NCI-H146 (cell line): ENCODE data around the gene RNU1-2.
"Not testable (repeated sequence)": the region's sequence is repeated elsewhere in the genome, so short reads cannot be mapped to it uniquely, and the experiment has no call there.

ENCODE experiments used
- DNase-seq: peaks from one replicate; lab custom pipeline; 2025; lab: John Stamatoyannopoulos, UW

The RNU1-2 gene

GRCh38 chr1:16888860-16889816, 6.6 kb upstream of the RNU1-2 start:
- no peak for DNase-seq

- not testable (repeated sequence) for DNase-seq
Measured at GRCh38 chr1:16890539-16891021, 5.2 kb upstream of the RNU1-2 start.

GRCh38 chr1:16891057-16891456, 4.7 kb upstream of the RNU1-2 start:
- not testable (repeated sequence) for DNase-seq

- not testable (repeated sequence) for DNase-seq
Measured at GRCh38 chr1:16892978-16893525, 2.7 kb upstream of the RNU1-2 start.

GRCh38 chr1:16893796-16894195, 2.0 kb upstream of the RNU1-2 start:
- DNase-seq, result not testable (repeated sequence)

GRCh38 chr1:16894338-16894737, 1.4 kb upstream of the RNU1-2 start:
- not testable (repeated sequence) for DNase-seq

GRCh38 chr1:16895233-16895597, 565 bp upstream of the RNU1-2 start:
- DNase-seq, result not testable (repeated sequence)

GRCh38 chr1:16896316-16897055, 706 bp downstream of the RNU1-2 start:
- DNase-seq, result peak; percentile 77

GRCh38 chr1:16897653-16898052, 1.9 kb downstream of the RNU1-2 start:
- DNase-seq, result not testable (repeated sequence)

GRCh38 chr1:16898298-16898697, 2.5 kb downstream of the RNU1-2 start:
- DNase-seq, result not testable (repeated sequence)

GRCh38 chr1:16899020-16899419, 3.2 kb downstream of the RNU1-2 start:
- DNase-seq, result not testable (repeated sequence)

- DNase-seq, result no peak
Measured at GRCh38 chr1:16900751-16901150, 5.0 kb downstream of the RNU1-2 start.

- not testable (repeated sequence) for DNase-seq
Measured at GRCh38 chr1:16901371-16901770, 5.6 kb downstream of the RNU1-2 start.

- no peak for DNase-seq
Measured at GRCh38 chr1:16903054-16903453, 7.3 kb downstream of the RNU1-2 start.

GRCh38 chr1:16903458-16903796, 7.6 kb downstream of the RNU1-2 start:
- no peak for DNase-seq

GRCh38 chr1:16904560-16905109, 8.9 kb downstream of the RNU1-2 start:
- DNase-seq, result peak; percentile 97

- peak; percentile 63 for DNase-seq
Measured at GRCh38 chr1:16905110-16905867, 9.5 kb downstream of the RNU1-2 start.

GRCh38 chr1:16905868-16906702, 10.3 kb downstream of the RNU1-2 start:
- DNase-seq, result no peak

- no peak for DNase-seq
Measured at GRCh38 chr1:16906873-16907272, 11.1 kb downstream of the RNU1-2 start.
